ENCODE results near the gene SRRM4. TPM values are rescaled to one million over a fixed set of nuclear protein-coding genes. Genes with fewer than 3 reads are reported as not detected.

Gene SRRM4
- total RNA-seq, 1 donor from 2014 or later: not detected

DNA sequence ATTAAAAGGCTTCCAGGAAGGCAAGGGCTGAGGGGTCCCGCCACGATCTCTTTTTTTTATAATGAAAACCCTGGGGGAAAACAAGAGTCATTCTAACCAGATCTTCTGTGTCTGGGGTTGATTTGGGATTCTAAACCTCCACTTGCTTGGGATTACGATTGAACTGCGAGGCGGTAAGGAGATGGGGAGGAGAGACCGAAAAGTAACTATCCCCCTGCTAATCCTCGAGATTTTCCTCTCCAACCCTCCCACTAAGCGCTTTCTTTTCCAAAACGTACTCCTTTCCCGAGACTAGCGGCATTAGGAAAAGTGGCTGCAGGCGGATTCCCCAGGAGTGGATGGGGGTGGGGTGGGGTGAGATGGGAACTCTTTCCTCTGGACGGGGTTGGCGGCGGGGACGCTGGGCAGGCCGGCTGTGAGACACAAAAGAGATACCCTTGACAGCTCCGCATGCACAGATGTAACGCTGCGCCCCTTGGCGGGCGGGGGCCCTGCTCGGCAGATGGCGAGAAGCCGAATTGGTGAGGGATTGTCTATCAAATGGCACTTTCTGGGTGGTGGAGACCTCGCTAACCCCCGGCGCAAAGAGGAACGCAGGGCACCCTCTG lies 830 bp upstream of the SRRM4 start:
- TF ChIP-seq, protein P1, sequence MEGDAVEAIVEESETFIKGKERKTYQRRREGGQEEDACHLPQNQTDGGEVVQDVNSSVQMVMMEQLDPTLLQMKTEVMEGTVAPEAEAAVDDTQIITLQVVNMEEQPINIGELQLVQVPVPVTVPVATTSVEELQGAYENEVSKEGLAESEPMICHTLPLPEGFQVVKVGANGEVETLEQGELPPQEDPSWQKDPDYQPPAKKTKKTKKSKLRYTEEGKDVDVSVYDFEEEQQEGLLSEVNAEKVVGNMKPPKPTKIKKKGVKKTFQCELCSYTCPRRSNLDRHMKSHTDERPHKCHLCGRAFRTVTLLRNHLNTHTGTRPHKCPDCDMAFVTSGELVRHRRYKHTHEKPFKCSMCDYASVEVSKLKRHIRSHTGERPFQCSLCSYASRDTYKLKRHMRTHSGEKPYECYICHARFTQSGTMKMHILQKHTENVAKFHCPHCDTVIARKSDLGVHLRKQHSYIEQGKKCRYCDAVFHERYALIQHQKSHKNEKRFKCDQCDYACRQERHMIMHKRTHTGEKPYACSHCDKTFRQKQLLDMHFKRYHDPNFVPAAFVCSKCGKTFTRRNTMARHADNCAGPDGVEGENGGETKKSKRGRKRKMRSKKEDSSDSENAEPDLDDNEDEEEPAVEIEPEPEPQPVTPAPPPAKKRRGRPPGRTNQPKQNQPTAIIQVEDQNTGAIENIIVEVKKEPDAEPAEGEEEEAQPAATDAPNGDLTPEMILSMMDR (IDR thresholded peaks at IDR 0.05): no peak
- intact Hi-C loops (cut with DNase I): no loop called here
- Histone ChIP-seq H3K9me3 (no peaks in the 10 kb centered on the region), H3K4me3 (no peak overlapping the region), H3K36me3 (no peaks in the 10 kb centered on the region), H3K27ac (no peak overlapping the region), H3K4me1 (peaks cover 7% of the 10 kb centered on the region), H3K27me3 (ENCODE audit: low read depth) (peaks cover 51% of the 10 kb centered on the region)
- no peak for ATAC-seq
- DNase-seq: no peak

DNA sequence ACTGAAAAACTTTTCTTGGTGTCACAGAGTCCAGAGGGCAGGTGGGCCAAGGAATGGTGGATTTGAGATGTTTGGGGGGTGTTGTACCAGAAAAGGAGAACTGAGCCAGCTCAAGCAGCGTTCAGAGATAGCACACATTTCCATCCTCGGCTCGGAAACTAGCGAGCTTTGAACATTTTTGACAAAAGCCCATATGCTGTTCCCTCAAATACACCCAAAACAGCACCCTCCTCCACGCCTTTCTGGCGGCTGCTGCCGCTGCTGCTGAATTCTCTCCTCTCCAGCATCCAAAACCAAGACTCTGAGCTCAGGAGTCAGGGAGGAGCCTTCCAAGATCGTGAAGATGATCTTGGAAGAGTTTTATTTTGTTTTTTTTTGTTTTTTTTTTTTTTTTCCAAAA lies 961 bp downstream of the SRRM4 start:
- H3K27me3 ChIP-seq (ENCODE audit: low read depth): peaks cover 51% of the 10 kb centered on the region
- intact Hi-C loops (cut with DNase I): no loop called here
- H3K9me3 ChIP-seq: no peaks in the 10 kb centered on the region
- H3K27ac ChIP-seq: no peak overlapping the region
- DNase-seq (no peak), ATAC-seq (no peak)
- H3K36me3 ChIP-seq: no peaks in the 10 kb centered on the region
- H3K4me3 ChIP-seq: no peak overlapping the region
- TF ChIP-seq, protein P1 (IDR thresholded peaks at IDR 0.05): no peak
- H3K4me1 ChIP-seq: peaks cover 7% of the 10 kb centered on the region

DNA sequence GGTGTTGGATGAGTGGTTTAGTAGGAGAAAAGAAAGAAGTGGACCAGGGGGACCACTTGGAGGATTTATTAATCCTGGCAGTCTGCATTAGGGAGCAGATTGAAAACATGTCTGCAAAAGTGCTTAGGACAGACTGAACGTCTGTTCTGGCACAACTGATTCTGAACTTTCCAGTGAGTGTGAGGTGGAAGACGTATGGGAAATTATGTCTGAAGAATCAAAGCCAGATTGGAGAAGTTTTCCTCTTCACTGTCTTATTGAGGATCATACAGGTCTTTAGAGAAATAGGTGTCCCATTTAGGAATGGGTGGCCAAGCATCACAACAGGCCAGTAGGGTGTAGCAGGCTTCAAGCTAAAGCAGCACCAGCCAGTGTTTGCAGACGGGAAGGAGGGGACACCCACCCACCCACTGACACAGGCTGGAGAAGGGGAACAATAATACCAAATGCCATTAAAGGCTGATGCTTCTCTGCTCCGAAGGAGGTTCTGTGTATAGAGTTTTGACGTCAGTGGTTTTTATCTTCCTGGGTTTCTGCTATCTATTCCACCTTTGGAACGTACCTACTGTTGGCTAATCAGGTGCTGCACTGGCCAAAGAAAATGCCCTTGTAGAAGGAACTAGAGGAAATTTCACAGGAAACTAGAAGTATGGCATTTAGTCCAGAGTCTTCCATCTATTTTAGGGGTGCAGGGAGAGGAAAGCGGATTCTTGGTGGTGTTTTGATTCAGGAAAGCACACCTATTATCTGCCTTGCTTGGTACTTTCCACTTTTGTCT lies 1.8 kb downstream of the SRRM4 start:
- no peak overlapping the region for H3K4me3 ChIP-seq
- no peaks in the 10 kb centered on the region for H3K36me3 ChIP-seq
- intact Hi-C loops (cut with DNase I): no loop called here
- DNase-seq (no peak), ATAC-seq (no peak)
- peaks cover 51% of the 10 kb centered on the region for H3K27me3 ChIP-seq (ENCODE audit: low read depth)
- TF ChIP-seq, protein P1 (IDR thresholded peaks at IDR 0.05): no peak
- H3K27ac ChIP-seq: no peak overlapping the region
- H3K4me1 ChIP-seq: peaks cover 7% of the 10 kb centered on the region
- no peaks in the 10 kb centered on the region for H3K9me3 ChIP-seq

GRCh38 chr12:118984161-118984943 lies 3.0 kb downstream of the SRRM4 start:
- TF ChIP-seq, protein P1 (IDR thresholded peaks at IDR 0.05): no peak
- Histone ChIP-seq H3K4me1 (peaks cover 7% of the 10 kb centered on the region), H3K27ac (no peak overlapping the region), H3K27me3 (ENCODE audit: low read depth) (peaks cover 42% of the 10 kb centered on the region), H3K4me3 (no peak overlapping the region), H3K9me3 (no peaks in the 10 kb centered on the region), H3K36me3 (no peaks in the 10 kb centered on the region)
- intact Hi-C loops (cut with DNase I): no loop called here
- DNase-seq: no peak
- no peak for ATAC-seq

- H3K36me3 ChIP-seq: no peaks in the 10 kb centered on the region
- H3K27me3 ChIP-seq (ENCODE audit: low read depth): peaks cover 27% of the 10 kb centered on the region
- no peak overlapping the region for H3K27ac ChIP-seq
- no peaks in the 10 kb centered on the region for H3K9me3 ChIP-seq
- intact Hi-C loops (cut with DNase I): no loop called here
- ATAC-seq (no peak), DNase-seq (no peak)
- H3K4me3 ChIP-seq: no peak overlapping the region
- H3K4me1 ChIP-seq: no peaks in the 10 kb centered on the region
- TF ChIP-seq, protein P1 (IDR thresholded peaks at IDR 0.05): no peak
Observed at GRCh38 chr12:118986050-118986449, 4.7 kb downstream of the SRRM4 start.
